ENCODE measurements around the gene TACO1.

The TACO1 gene

DNA sequence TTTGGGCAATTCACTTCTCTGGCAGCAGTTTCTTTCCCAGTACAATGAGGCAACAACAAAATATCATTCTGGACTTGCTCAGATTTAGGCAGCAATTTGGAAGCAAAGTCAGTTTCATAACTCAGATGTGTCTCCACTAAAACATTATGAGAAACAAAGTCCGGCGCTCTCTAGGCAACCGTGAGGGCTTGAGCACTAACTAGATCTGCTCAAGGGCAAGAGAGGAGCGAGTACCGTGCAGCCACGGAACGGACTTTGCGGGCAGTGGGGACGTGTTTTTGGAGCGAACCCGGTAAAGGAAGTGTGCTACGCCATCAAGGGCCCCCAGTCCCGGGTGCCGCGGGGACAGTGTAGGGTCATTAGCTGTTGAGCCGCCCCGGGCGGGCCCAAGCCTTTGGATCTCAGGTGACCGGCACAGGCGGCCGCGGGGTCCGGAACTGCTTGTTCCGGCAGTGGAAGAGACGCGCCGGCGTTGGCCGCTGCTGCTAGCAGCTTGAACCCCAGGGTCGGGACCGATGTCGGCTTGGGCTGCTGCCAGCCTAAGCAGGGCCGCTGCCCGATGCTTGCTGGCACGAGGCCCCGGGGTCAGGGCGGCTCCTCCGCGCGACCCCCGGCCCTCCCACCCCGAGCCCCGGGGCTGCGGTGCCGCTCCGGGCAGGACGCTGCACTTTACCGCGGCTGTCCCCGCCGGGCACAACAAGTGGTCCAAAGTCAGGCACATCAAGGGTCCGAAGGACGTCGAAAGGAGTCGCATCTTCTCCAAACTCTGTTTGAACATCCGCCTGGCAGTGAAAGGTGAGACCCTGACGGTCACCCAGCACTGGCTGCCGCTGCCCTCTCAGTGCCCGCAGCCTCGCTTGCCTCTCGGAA is at the start of gene TACO1:
TACO1 (plus strand) TSS at position 327 of the 870 bp plus-strand sequence; CDS start at position 516, 189 bp downstream.
- POLR2A ChIA-PET, result interaction anchor here (1.3 to 3.1 kb wide), 4 partner anchors 11 to 50 kb away, joined by 3 to 27 read pairs (median 13); partner anchors contain the start of genes DCAF7 and MAP3K3
- TF ChIP-seq ZNF174 (tag by site-specific recombination; IDR thresholded peaks at IDR 0.05), result no peak
- TF ChIP-seq ZBTB17 (tag by site-specific recombination; IDR thresholded peaks at IDR 0.05), result peak; percentile 86
- peak; percentile 93 for TF ChIP-seq KLF8 (tag by site-specific recombination; IDR thresholded peaks at IDR 0.05)
- TF ChIP-seq ZNF426 (tag by site-specific recombination; IDR thresholded peaks at IDR 0.05), result no peak
- TF ChIP-seq ZNF670 (tag by site-specific recombination; IDR thresholded peaks at IDR 0.05; ENCODE audit: low read depth), result no peak
- TF ChIP-seq, protein P1, sequence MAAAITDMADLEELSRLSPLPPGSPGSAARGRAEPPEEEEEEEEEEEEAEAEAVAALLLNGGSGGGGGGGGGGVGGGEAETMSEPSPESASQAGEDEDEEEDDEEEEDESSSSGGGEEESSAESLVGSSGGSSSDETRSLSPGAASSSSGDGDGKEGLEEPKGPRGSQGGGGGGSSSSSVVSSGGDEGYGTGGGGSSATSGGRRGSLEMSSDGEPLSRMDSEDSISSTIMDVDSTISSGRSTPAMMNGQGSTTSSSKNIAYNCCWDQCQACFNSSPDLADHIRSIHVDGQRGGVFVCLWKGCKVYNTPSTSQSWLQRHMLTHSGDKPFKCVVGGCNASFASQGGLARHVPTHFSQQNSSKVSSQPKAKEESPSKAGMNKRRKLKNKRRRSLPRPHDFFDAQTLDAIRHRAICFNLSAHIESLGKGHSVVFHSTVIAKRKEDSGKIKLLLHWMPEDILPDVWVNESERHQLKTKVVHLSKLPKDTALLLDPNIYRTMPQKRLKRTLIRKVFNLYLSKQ (tag by site-specific recombination; IDR thresholded peaks at IDR 0.05; ENCODE audit: borderline replicate concordance), result 0 out of 2 replicates have a peak, but pooled peaks have one; percentile 20
- TF ChIP-seq ZXDB (tag by site-specific recombination; IDR thresholded peaks at IDR 0.05), result peak; percentile 97
- TF ChIP-seq ZNF449 (tag by site-specific recombination; IDR thresholded peaks at IDR 0.05), result no peak
- TF ChIP-seq ZNF146 (tag by site-specific recombination; IDR thresholded peaks at IDR 0.05), result peak; percentile 66
- TF ChIP-seq HOXD13 (CRISPR knock-in tag; IDR thresholded peaks at IDR 0.05; ENCODE audit: borderline replicate concordance), result peak; percentile 59; the same call in 1 of the 2 replicates
- peak; percentile 67; the same call in 1 of the 2 replicates for TF ChIP-seq BCL11B (tag by site-specific recombination; IDR thresholded peaks at IDR 0.05; ENCODE audit: low read depth)
- TF ChIP-seq ZNF148 (tag by site-specific recombination; IDR thresholded peaks at IDR 0.05; ENCODE audit: borderline replicate concordance), result peak; percentile 85; the same call in 1 of the 2 replicates
- TF ChIP-seq ZNF501 (tag by site-specific recombination; IDR thresholded peaks at IDR 0.05), result peak; percentile 99
- TF ChIP-seq ZNF629 (tag by site-specific recombination; IDR thresholded peaks at IDR 0.05), result peak; percentile 85
- TF ChIP-seq ZNF658 (tag by site-specific recombination; IDR thresholded peaks at IDR 0.05), result no peak
- TF ChIP-seq ZFP69B (tag by site-specific recombination; IDR thresholded peaks at IDR 0.05), result peak; percentile 85
- TF ChIP-seq ZNF843 (tag by site-specific recombination; IDR thresholded peaks at IDR 0.05), result peak; percentile 79
- TF ChIP-seq ZNF530 (tag by site-specific recombination; IDR thresholded peaks at IDR 0.05; ENCODE audit: low read depth), result no peak
- TF ChIP-seq ZNF626 (tag by site-specific recombination; IDR thresholded peaks at IDR 0.05), result no peak
- TF ChIP-seq ZBTB20 (tag by site-specific recombination; IDR thresholded peaks at IDR 0.05), result peak; percentile 96
- TF ChIP-seq ZNF510 (tag by site-specific recombination; IDR thresholded peaks at IDR 0.05; ENCODE audit: insufficient replicate concordance), result no peak
- TF ChIP-seq ZNF416 (tag by site-specific recombination; IDR thresholded peaks at IDR 0.05), result no peak
- 0 out of 2 replicates have a peak, but pooled peaks have one; percentile 53 for TF ChIP-seq MZF1 (tag by site-specific recombination; IDR thresholded peaks at IDR 0.05; ENCODE audit: borderline replicate concordance)
- no peak for TF ChIP-seq ZNF473 (tag by site-specific recombination; IDR thresholded peaks at IDR 0.05)
- TF ChIP-seq BCL6B (tag by site-specific recombination; IDR thresholded peaks at IDR 0.05), result no peak
- peak; percentile 25; the same call in 1 of the 2 replicates for TF ChIP-seq ZNF654 (tag by site-specific recombination; IDR thresholded peaks at IDR 0.05; ENCODE audit: low read depth)
- TF ChIP-seq KLF16 (tag by site-specific recombination; IDR thresholded peaks at IDR 0.05), result peak; percentile 97
- TF ChIP-seq ZNF140 (tag by site-specific recombination; IDR thresholded peaks at IDR 0.05), result no peak
- peak; percentile 69; the same call in 1 of the 2 replicates for TF ChIP-seq ZNF610 (tag by site-specific recombination; IDR thresholded peaks at IDR 0.05; ENCODE audit: borderline replicate concordance)
- peak; percentile 43 for TF ChIP-seq ZNF596 (tag by site-specific recombination; IDR thresholded peaks at IDR 0.05)
- TF ChIP-seq ZNF10 (tag by site-specific recombination; IDR thresholded peaks at IDR 0.05), result peak; percentile 56; the same call in 1 of the 2 replicates
- TF ChIP-seq ZNF585B (tag by site-specific recombination; IDR thresholded peaks at IDR 0.05), result no peak

More for the DNA sequence above, at the start of gene TACO1:
- CTCF ChIA-PET, result interaction anchor here (0.7 to 6.4 kb wide), 5 partner anchors 10 to 175 kb away, joined by 3 to 64 read pairs (median 9); no protein-coding TSS in a partner anchor
- Histone ChIP-seq H3K9me3 (ENCODE audit: control insufficient read depth, insufficient read depth, low read depth, low read length) (no peaks in the 10 kb centered on the region), H3K4me3 (ENCODE audit: low read depth, low read length) (peak within 1 kb of the TSS; percentile 92), H3K27ac (ENCODE audit: extremely low read depth, low read depth, low read length) (peak within 1 kb of the TSS; percentile 75), H3K4me1 (ENCODE audit: control insufficient read depth, insufficient read depth, low read length) (no peaks in the 10 kb centered on the region), H3K36me3 (ENCODE audit: control insufficient read depth in 2 of 2, insufficient read depth in 1 of 2, low read length in 2 of 2) (peaks cover 30 to 33% of the 10 kb centered on the region in 2 experiments)
